Cardiac muscle cell (in vitro differentiated cells and primary cell): ENCODE data around the gene CYB5D1. TPM values are rescaled to one million over a fixed set of nuclear protein-coding genes. Genes with fewer than 3 reads are reported as not detected.

Source experiments
- DNase-seq, 2 donors: peaks; one replicate each; pipeline versions ENCODE4 v3.0.0 to v3.0.0-alpha.2; 2010 to 2017; ENCODE audit warnings: low read depth in 1 of 2, low spot score in 1 of 2
- H3K27ac ChIP-seq: fragments of 200-600 bp; sonication (generic); 2 replicates; pipeline ENCODE4 v1.5.1; 2016
- H3K27me3 ChIP-seq: fragments of 200-600 bp; sonication (generic); 2 replicates; pipeline ENCODE4 v1.6.0; 2016; ENCODE audit warnings: control low read depth
- H3K36me3 ChIP-seq: fragments of 200-600 bp; sonication (generic); 2 replicates; pipeline ENCODE4 v1.5.1; 2016; ENCODE audit warnings: control low read depth
- H3K4me1 ChIP-seq: fragments of 200-600 bp; sonication (generic); 2 replicates; pipeline ENCODE4 v1.8.1; 2017; ENCODE audit warnings: low read depth, mild to moderate bottlenecking, mixed run types
- H3K4me3 ChIP-seq: fragments of 200-600 bp; sonication (generic); 2 replicates; pipeline ENCODE4 v1.5.1; 2016; ENCODE audit warnings: mild to moderate bottlenecking
- H3K9me3 ChIP-seq: fragments of 200-600 bp; sonication (generic); 2 replicates; pipeline ENCODE4 v1.5.1; 2017; ENCODE audit warnings: low read depth, mild to moderate bottlenecking, control low read depth
- CTCF ChIP-seq: IDR thresholded peaks from 2 replicates; pipeline ENCODE4 v1.5.1; 2012; ENCODE audit warnings: low read depth, mild to moderate bottlenecking, low read length
- polyA plus RNA-seq: library from polyadenylated mRNA; unstranded; fragments of >200 nt; fragmentation: Nextera tagmentation; extraction: Ambion mirVana; gene quantifications from 2 replicates; pipeline ENCODE4 v1.2.1, GENCODE V29; 2016
- total RNA-seq: library from RNA; depleted of rRNA; stranded (reverse); fragments of >200 nt; gene quantifications from 2 replicates; pipeline ENCODE4 v1.2.3, GENCODE V29; 2016

Gene CYB5D1
- total and polyA plus RNA-seq, 2 experiments from 2014 or later, result 13.7 to 14.0 TPM

GRCh38 chr17:7873051-7873450, 15.2 kb downstream of the CYB5D1 start:
- no peaks in the 10 kb centered on the region for H3K27me3 ChIP-seq
- peak in 1 of 2 donors; percentile 50 for DNase-seq
- H3K9me3 ChIP-seq, result no peaks in the 10 kb centered on the region
- peak overlapping the region; percentile 82 for H3K27ac ChIP-seq
- no peak for TF ChIP-seq CTCF
- H3K36me3 ChIP-seq, result peaks cover 7% of the 10 kb centered on the region
- H3K4me3 ChIP-seq, result no peak overlapping the region
- peaks cover 12% of the 10 kb centered on the region for H3K4me1 ChIP-seq

- H3K4me3 ChIP-seq, result no peak overlapping the region
- TF ChIP-seq CTCF, result no peak
- H3K27me3 ChIP-seq, result no peaks in the 10 kb centered on the region
- peaks cover 12% of the 10 kb centered on the region for H3K4me1 ChIP-seq
- H3K9me3 ChIP-seq, result no peaks in the 10 kb centered on the region
- H3K27ac ChIP-seq, result no peak overlapping the region
- DNase-seq, result no peak
- H3K36me3 ChIP-seq, result peaks cover 20% of the 10 kb centered on the region
Observed at GRCh38 chr17:7875804-7876370, 18.1 kb downstream of the CYB5D1 start.

GRCh38 chr17:7878234-7878633, 20.4 kb downstream of the CYB5D1 start:
- H3K27ac ChIP-seq, result no peak overlapping the region
- H3K4me1 ChIP-seq, result peaks cover 10% of the 10 kb centered on the region
- no peak for DNase-seq
- H3K27me3 ChIP-seq, result no peaks in the 10 kb centered on the region
- no peak for TF ChIP-seq CTCF
- peaks cover 16% of the 10 kb centered on the region for H3K36me3 ChIP-seq
- no peaks in the 10 kb centered on the region for H3K9me3 ChIP-seq
- H3K4me3 ChIP-seq, result no peak overlapping the region

DNA sequence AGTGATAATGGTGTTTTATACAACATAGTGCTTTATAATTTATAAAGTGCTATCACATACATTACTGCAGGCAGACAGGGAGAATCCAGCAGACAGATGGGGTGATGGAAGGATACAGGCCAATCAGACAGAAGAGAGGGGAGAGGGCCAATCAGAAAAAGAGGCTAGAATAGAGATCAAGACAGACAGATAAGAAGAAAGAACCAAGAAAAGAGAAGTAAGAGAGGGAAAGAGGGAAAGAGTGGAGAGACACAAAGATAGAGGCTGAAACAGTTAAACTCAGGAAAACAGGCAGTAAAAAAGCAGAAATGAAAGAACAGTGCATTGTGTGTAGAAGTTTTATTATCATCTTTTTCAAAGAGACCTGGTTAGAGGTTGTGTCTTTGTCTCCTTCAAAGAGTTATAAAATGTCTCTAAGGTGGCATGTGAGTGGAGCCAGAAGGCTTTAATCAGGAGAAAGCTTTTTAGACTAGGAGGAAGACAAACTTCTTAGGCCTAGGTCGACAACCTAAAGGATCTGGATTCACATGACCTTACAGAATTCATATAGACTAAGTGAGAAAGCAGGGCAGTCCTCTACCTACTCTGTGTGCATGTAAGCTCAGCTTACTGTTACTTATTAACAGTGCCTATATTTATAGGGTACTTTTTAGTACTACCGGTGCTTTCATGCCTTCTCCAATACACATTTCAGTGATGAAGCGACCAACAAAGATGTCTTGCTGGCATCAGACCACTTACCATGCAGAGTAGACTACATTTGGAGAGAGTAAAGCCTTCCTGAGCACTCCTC, 22.5 kb downstream of the CYB5D1 start:
- Histone ChIP-seq H3K36me3 (peaks cover 16% of the 10 kb centered on the region), H3K27me3 (no peaks in the 10 kb centered on the region), H3K27ac (peak overlapping the region; percentile 47), H3K4me3 (no peak overlapping the region), H3K4me1 (peaks cover 14% of the 10 kb centered on the region), H3K9me3 (no peaks in the 10 kb centered on the region)
- no peak for TF ChIP-seq CTCF
- DNase-seq, result no peak

DNA sequence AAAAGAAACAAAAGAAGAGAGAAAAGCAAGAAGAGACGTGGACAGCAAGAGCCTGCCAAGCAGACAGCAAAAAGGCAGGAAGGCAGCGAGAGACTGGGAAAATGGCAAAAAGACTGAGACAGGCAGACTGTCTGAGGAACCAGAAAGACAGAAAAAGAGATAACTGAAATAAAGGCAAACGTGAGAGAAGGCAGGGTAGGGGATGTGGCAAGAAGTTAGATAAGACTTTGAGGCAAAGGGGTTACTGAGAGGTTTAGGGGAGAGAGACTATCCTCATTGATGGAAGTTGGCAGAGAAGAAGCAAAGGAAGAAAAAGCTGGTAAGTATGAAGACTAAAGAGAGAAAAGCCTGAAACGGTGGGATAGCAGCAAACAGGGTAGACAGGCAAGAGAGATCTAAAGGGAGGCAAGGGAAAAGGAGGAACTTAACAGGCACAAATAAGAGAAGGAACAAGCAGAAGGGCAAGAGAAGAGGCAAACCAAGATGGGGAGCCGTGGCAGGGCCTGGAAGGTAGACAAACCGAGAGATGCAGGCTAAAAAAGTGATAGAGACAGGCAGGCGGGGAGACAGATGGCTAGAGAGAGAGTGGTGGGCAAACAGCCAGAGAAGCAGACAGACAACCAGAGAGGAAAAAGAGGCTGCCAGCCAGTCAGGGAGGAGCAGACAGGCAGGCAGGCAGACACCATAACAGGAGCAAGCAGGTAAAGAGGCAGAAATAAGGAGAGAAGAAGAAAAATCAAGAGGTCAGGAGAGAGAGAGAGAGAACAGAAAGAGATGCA, 23.7 kb downstream of the CYB5D1 start:
- no peaks in the 10 kb centered on the region for H3K9me3 ChIP-seq
- no peaks in the 10 kb centered on the region for H3K27me3 ChIP-seq
- peak in 1 of 2 donors; percentile 35 for DNase-seq
- peak overlapping the region; percentile 47 for H3K27ac ChIP-seq
- no peak for TF ChIP-seq CTCF
- H3K4me3 ChIP-seq, result no peak overlapping the region
- H3K36me3 ChIP-seq, result peaks cover 16% of the 10 kb centered on the region
- H3K4me1 ChIP-seq, result peaks cover 14% of the 10 kb centered on the region
